Pancreas (tissue), 10 donors: ENCODE results near the gene SMTNL2. TPM values are rescaled to one million over a fixed set of nuclear protein-coding genes. Genes with fewer than 3 reads are reported as not detected.
A peak's percentile ranks its signal among the peaks of the same experiment; 100 is the strongest.

Source experiments
- ATAC-seq, 4 donors: fragments of 200-7000 bp; cut with Tn5 transposase; one replicate each; pipeline versions ENCODE4 v1.8.0 to v1.9.1; 2020; ENCODE audit warnings: mild to moderate bottlenecking in 4 of 4, moderate library complexity in 4 of 4
- DNase-seq, 6 donors: peaks; one replicate each; pipeline ENCODE4 v3.0.0-alpha.2; 2020
- FAIRE-seq: peaks from 2 replicates; lab custom pipeline; 2012; peaks lifted over from hg19 to GRCh38; lab: Jason Lieb, UNC
- H3K27ac ChIP-seq, 4 donors: fragments of 200-600 bp; sonication (generic); 1 replicate in 3 of 4; 2 replicates in 1 of 4; pipeline versions ENCODE4 v1.5.0 to v1.8.0; 2020
- H3K27me3 ChIP-seq, 4 donors: fragments of 200-600 bp; one replicate each; pipeline ENCODE4 v1.8.0; 2021
- H3K36me3 ChIP-seq, 3 donors: fragments of 200-600 bp; sonication (generic) in 1 of 3; one replicate each; pipeline versions ENCODE4 v1.5.0 to v1.8.0; 2020 to 2021
- H3K4me1 ChIP-seq, 3 donors: fragments of 200-600 bp; one replicate each; pipeline ENCODE4 v1.8.0; 2021
- H3K4me3 ChIP-seq, 4 donors: fragments of 200-600 bp; sonication (generic) in 2 of 4; one replicate each; pipeline versions ENCODE4 v1.5.0 to v1.8.0; 2020 to 2021
- H3K9me3 ChIP-seq, 4 donors: fragments of 200-600 bp; one replicate each; pipeline ENCODE4 v1.8.0; 2021
- CTCF ChIP-seq, 4 donors: fragments of 200-600 bp; sonication (generic) in 3 of 4; IDR thresholded peaks; one replicate each; pipeline versions ENCODE4 v1.5.0 to v1.8.0; 2021; ENCODE audit warnings: antibody characterized with exemption in 4 of 4
- WGBS, 2 donors: extraction: QIAGEN DNeasy Blood & Tissue Kit; methylation state at CpG; one replicate each; pipeline ENCODE4 v1.1.7; 2013; 5-methylcytosine and 5-hydroxymethylcytosine counted together
- intact Hi-C, 3 donors: fragments of 100-400 bp; cut with DNase I; formaldehyde crosslinking; loops; one replicate each; pipeline versions ENCODE4 v1.11.1 to v1.14.2; 2022
- polyA plus RNA-seq, 2 donors: library from polyadenylated mRNA; stranded (reverse); fragments of 200-250 nt; gene quantifications; one replicate each; pipeline ENCODE4 v1.2.3, GENCODE V29; 2013
- total RNA-seq, 6 donors: library from RNA; stranded (reverse); fragmentation: NEBNext Ultra II Directional in 4 of 6; extraction: Animal tissue kit (Norgen Biotek cat#: 25700) in 4 of 6; gene quantifications; one replicate each; pipeline versions ENCODE4 v1.2.1 to v1.2.4, GENCODE V29; 2021 to 2023
- donor health status: healthy with polysubstance abuse.
- donor health status: DM: no; HTN: no; CAD: no; lungs with moderate emphysema.
- donor health status: DM: no; HTN: no; CAD: no.
- donor health status: control.
- donor health status: control.
- donor health status: Bipolar disorder and iron deficiency.
- donor health status: DM: yes; HTN: yes; CAD: no.
- donor health status: DM: no; HTN: no; CAD: no.
- donor health status: DM: no; HTN: no; CAD: no.
- donor health status: DM: yes; HTN: yes; CAD: no.

SMTNL2 gene
- total and polyA plus RNA-seq, 8 donors, result 0.09 to 0.59 (median 0.26) TPM; not detected in 2

GRCh38 chr17:4555873-4556759 is 28.2 kb upstream of the SMTNL2 start:
- Histone ChIP-seq H3K27ac (peak overlapping the region; percentile 45 to 80 (median 63)), H3K4me1 (peaks cover 18 to 26% (median 21%) of the 10 kb centered on the region in 3 donors), H3K4me3 (peak overlapping the region; percentile 64 to 98 (median 76)), H3K36me3 (peaks cover 0 to 23% (median 22%) of the 10 kb centered on the region in 3 donors), H3K27me3 (no peaks in the 10 kb centered on the region), H3K9me3 (no peaks in the 10 kb centered on the region)
- no peak for FAIRE-seq
- ATAC-seq, result no peak
- intact Hi-C loops, result no loop called here
- 64 to 67% methylated on average over 17 of the region's 17 CpGs for WGBS, 2 donors
- peak in 1 of 6 donors; percentile 40 for DNase-seq
- TF ChIP-seq CTCF (IDR thresholded peaks at IDR 0.05), result no peak

GRCh38 chr17:4556996-4557395 is 27.3 kb upstream of the SMTNL2 start:
- no peak for TF ChIP-seq CTCF (IDR thresholded peaks at IDR 0.05)
- Histone ChIP-seq H3K4me3 (no peak overlapping the region), H3K36me3 (peaks cover 0 to 15% (median 14%) of the 10 kb centered on the region in 3 donors), H3K4me1 (peaks cover 18 to 27% (median 23%) of the 10 kb centered on the region in 3 donors), H3K27ac (no peak overlapping the region), H3K9me3 (no peaks in the 10 kb centered on the region), H3K27me3 (no peaks in the 10 kb centered on the region)
- DNase-seq, result no peak
- 81% methylated on average over 4 of the region's 4 CpGs for WGBS, 2 donors
- FAIRE-seq, result no peak
- intact Hi-C loops, result no loop called here
- no peak for ATAC-seq

GRCh38 chr17:4557626-4558346 is 26.5 kb upstream of the SMTNL2 start:
- ATAC-seq, result no peak
- intact Hi-C loops, result no loop called here

GRCh38 chr17:4558347-4558971 is 25.9 kb upstream of the SMTNL2 start:
- no peak for TF ChIP-seq CTCF (IDR thresholded peaks at IDR 0.05)
- intact Hi-C loops, result no loop called here
- H3K4me1 ChIP-seq, result peaks cover 18 to 27% (median 23%) of the 10 kb centered on the region in 3 donors
- no peaks in the 10 kb centered on the region for H3K27me3 ChIP-seq
- H3K9me3 ChIP-seq, result no peaks in the 10 kb centered on the region
- no peak overlapping the region for H3K27ac ChIP-seq
- peak overlapping the region in 2 of 4 donors; percentile 49 to 59 for H3K4me3 ChIP-seq
- 79 to 86% methylated on average over 22 to 24 of the region's 24 CpGs for WGBS, 2 donors
- ATAC-seq (no peak), FAIRE-seq (no peak), DNase-seq (peak in 3 of 6 donors; percentile 21 to 75 (median 44))
- H3K36me3 ChIP-seq, result peaks cover 0 to 2% (median under 1%) of the 10 kb centered on the region in 3 donors

More at GRCh38 chr17:4557626-4558346, 26.5 kb upstream of the SMTNL2 start:
- FAIRE-seq (no peak), DNase-seq (peak in 1 of 6 donors; percentile 60)
- H3K4me3 ChIP-seq, result no peak overlapping the region
- H3K27ac ChIP-seq, result no peak overlapping the region
- H3K27me3 ChIP-seq, result no peaks in the 10 kb centered on the region
- peaks cover 0 to 8% (median 8%) of the 10 kb centered on the region in 3 donors for H3K36me3 ChIP-seq
- H3K4me1 ChIP-seq, result peaks cover 18 to 27% (median 23%) of the 10 kb centered on the region in 3 donors
- no peaks in the 10 kb centered on the region for H3K9me3 ChIP-seq
- 84 to 97% methylated on average over 6 of the region's 6 CpGs for WGBS, 2 donors
- no peak for TF ChIP-seq CTCF (IDR thresholded peaks at IDR 0.05)
